Effector CD4-positive, alpha-beta T cell (primary cell): ENCODE measurements around the gene C16orf89.

Experiments
- DNase-seq: peaks from one replicate; pipeline ENCODE4 v3.0.0-alpha.2; 2020

Gene C16orf89

DNA sequence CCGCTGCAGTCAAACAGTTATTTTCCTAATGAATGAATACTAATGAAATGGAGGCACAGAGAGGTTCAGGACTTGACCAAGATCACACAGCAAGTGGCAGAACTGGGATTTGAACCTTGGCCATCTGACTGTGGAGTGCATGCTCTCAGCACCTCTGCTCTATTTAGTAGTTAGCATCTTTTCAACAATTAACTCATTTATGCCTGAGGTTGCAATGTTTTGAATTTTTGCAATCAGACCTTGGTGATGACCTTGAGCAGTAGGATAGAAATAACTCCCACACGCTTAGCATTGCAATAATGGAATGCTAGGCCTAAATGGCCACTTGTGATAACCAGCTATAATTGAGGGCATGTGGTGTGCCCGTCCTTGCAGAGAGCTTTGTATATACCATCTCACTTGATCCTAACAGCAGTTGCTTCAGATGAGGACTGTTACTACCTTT is 63.0 kb downstream of the C16orf89 start:
- DNase-seq: no peak

DNA sequence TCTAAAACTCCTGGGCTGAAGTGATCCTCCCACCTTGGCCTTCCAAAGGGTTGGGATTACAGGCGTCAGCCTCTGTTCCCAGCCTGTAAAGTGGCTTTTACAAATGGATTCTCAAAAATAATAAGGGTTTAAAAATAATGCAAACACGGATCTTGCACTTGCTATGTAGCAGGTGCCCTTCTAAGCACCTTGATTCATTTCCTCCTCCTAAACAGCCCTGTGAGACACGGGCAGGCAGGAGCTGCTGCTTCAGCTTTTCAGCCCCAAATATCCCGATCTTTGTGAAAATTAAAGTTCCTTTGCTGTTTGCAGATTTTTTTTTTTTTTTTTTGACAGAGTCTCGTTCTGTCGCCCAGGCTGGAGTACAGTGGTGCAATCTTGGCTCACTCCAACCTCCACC is 63.8 kb downstream of the C16orf89 start:
- DNase-seq: no peak

DNA sequence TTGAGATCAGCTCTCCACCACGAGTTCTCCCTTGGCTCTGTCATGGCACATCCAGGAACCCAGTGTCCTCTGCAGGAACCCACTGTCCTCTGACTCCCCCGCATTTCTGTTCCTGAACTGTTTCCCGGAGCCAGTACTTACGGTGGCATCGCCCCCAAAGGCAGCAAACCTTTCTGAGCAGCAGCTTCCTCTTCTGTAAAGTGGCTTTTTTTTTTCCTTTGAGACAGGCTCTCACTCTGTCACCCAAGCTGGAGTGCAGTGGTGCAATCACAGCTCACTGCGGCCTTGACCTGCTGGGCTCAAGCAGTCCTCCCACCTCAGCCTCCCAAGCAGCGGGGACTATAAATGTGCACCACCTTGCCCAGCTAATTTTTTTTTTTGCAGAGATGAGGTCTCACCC is 64.2 kb downstream of the C16orf89 start:
- no peak for DNase-seq

DNA sequence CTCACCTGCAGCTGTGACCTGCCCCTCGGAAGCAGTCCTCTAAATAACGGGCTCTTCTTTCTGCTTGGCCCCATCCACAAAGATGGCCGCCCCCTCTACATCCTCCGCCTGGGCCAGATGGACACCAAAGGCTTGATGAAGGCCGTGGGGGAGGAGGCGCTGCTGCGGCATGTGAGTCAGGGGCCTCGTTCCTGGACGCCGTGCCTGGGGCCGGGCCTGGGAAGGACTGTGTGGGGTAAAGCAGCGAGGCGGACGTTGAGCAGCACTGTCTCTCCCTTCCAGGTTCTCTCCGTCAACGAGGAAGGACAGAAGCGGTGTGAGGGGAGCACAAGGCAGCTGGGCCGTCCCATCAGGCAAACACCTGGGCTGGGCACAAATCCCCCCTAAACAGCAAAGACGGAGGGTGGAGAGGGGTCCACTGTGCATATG is 65.2 kb downstream of the C16orf89 start:
- no peak for DNase-seq

DNA sequence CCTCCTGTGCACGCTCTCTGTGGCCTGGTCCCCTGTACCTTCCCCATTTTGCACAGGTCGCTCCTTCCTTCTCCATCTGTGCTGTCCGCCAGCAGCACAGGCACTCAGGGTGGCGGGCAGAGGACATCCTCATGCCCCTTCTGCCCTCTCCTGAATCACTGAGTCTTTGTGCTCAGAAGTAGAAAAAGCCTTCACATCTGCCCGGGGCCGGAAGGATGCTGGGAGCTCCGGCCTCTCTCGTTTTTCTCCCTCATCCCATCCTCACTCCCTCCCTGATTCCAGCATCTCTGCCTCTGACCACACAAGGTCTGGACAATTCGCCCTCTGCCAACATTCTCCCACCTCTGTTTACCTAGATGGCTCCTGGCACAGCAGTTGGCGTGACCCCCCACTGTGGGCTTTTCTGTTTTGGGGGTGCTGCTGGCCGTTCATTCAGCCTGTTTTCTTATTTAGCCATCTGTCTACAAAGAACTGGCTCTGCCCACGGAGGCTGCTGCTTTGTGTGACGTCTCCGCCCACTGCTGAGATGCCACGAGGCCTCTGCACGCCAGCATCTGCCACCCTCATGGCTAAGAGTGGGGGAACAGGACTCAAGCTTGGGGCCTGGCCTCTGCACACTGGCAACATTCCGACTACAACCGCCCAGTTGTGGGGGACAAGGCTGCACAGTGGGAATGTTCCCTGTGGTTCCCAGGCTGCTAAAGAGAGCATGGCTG is 70.9 kb downstream of the C16orf89 start:
- no peak for DNase-seq
